Nephron progenitor cell (in vitro differentiated cells): Measurements from ENCODE around the gene C13orf42.

Experiments used
- DNase-seq: peaks from one replicate; pipeline ENCODE4 v3.0.0; 2021
- H3K27ac Mint-ChIP-seq: 2 replicates; pipeline ENCODE4 v1.8.0; 2021; ENCODE audit warnings: mild to moderate bottlenecking, moderate library complexity, mixed read lengths
- H3K27me3 Mint-ChIP-seq: 2 replicates; pipeline ENCODE4 v1.8.0; 2021; ENCODE audit warnings: mild to moderate bottlenecking, low read depth, mixed read lengths; ENCODE audit not compliant: poor library complexity
- H3K36me3 Mint-ChIP-seq: 2 replicates; pipeline ENCODE4 v1.8.0; 2021; ENCODE audit warnings: low read depth, mixed read lengths
- H3K4me1 Mint-ChIP-seq: 2 replicates; pipeline ENCODE4 v1.8.0; 2021; ENCODE audit warnings: mixed read lengths
- H3K4me3 Mint-ChIP-seq: 2 replicates; pipeline ENCODE4 v1.8.0; 2021; ENCODE audit warnings: mild to moderate bottlenecking, moderate library complexity, mixed read lengths
- H3K9me3 Mint-ChIP-seq: 2 replicates; pipeline ENCODE4 v1.8.0; 2021; ENCODE audit warnings: mild to moderate bottlenecking, moderate library complexity, mixed read lengths
- CTCF ChIP-seq: fragments of 200-600 bp; sonication (generic); IDR thresholded peaks from 2 replicates; pipeline ENCODE4 v1.5.0; 2021; ENCODE audit warnings: antibody characterized with exemption

Gene C13orf42

DNA sequence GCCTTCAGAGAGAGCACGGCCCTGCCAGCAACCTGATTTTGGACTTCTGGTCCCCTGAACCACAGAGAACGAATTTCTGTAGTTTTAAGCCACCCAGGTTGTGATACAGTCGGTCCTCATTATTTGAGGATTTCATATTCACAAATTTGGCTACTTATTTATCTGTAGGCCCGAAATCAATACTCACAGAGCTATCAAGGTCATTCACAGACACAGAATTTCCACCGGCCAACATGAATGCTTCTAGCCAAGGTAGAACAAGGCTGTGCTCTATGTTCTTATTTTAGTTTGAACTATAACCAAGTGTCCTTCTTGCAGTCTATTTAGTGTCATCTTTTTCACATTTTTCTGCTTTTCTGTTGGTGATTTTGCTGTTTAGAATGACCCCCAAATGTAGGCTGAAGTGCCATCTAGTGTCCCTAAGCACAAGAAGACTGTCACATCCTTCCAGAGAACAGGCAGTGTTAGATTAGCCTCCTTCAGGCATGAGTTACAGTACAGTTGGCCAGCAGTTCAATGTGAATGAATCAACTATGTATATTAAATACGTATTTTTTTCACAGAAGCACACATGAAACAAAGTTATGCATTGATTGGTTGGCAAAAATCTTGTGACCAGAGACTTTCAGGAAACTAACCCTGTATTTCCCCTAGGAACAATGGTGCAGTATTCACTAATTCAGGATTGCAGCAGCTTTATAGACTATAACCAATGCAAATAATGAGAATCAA lies 63.5 kb downstream of the C13orf42 start:
- no peak for TF ChIP-seq CTCF
- Mint-ChIP-seq H3K27ac (no peak overlapping the region), H3K27me3 (no peaks in the 10 kb centered on the region), H3K4me3 (no peak overlapping the region), H3K36me3 (no peaks in the 10 kb centered on the region), H3K9me3 (no peaks in the 10 kb centered on the region), H3K4me1 (peaks cover 8% of the 10 kb centered on the region)
- DNase-seq, result no peak

DNA sequence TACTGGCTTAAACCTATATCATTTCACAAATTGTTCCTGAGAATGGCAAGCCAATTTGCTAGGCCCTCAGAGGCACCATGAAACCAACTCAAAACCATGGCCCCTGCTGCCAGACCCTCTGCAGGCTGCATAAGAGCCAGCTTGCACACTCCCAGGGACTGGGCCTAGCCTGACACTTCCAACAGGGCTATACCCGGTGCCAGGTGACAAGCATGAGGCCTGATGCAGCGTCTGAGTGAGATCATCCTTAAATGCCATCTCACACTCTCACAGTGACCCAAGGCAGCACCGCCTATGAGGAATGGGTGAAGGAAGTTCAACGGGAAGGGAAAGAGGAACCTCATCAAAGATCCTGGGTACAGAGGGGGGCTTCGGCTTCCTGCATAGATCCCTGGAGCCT lies 65.6 kb downstream of the C13orf42 start:
- H3K9me3 Mint-ChIP-seq, result no peaks in the 10 kb centered on the region
- no peak for DNase-seq
- H3K36me3 Mint-ChIP-seq, result no peaks in the 10 kb centered on the region
- H3K4me3 Mint-ChIP-seq, result no peak overlapping the region
- no peaks in the 10 kb centered on the region for H3K27me3 Mint-ChIP-seq
- no peak overlapping the region for H3K27ac Mint-ChIP-seq
- peaks cover 8% of the 10 kb centered on the region for H3K4me1 Mint-ChIP-seq
- TF ChIP-seq CTCF, result no peak

DNA sequence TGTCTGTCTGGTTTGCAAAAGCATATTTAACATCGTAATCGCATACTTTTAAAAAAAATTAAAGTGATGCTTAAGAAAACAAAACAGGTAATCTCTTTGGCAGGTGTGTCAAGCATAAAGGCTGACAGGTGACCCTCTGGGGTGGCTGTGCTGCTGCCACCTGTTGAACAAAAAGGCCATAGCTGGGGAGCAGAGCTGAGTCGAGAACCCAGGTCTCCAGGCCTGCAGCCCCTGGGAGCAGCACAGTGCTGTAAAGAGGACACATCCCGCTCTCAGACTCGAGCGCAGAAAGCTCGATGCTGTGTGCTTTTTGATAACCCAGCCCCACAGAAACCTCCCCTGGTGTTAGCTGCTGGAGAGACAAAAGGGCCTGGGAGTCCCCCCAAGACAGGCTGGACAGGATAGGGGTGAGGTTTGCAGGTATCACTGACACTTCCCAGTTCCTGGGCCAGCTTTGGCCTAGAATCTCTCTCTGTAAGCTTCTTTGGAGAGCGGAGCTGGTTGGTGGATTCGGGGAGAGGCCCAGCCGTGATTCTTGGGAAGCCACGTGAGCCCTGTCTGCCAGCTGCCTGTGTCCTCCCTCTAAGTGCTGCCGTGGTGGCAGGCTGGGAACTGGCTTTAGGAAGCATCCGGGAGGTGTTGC lies 66.9 kb downstream of the C13orf42 start:
- Mint-ChIP-seq H3K4me3 (no peak overlapping the region), H3K36me3 (no peaks in the 10 kb centered on the region), H3K27me3 (no peaks in the 10 kb centered on the region), H3K9me3 (no peaks in the 10 kb centered on the region), H3K27ac (no peak overlapping the region), H3K4me1 (peaks cover 8% of the 10 kb centered on the region)
- no peak for TF ChIP-seq CTCF
- no peak for DNase-seq

GRCh38 chr13:51043310-51043709 lies 67.8 kb downstream of the C13orf42 start:
- TF ChIP-seq CTCF, result no peak
- peaks cover 8% of the 10 kb centered on the region for H3K4me1 Mint-ChIP-seq
- H3K9me3 Mint-ChIP-seq, result no peaks in the 10 kb centered on the region
- no peak overlapping the region for H3K27ac Mint-ChIP-seq
- H3K4me3 Mint-ChIP-seq, result no peak overlapping the region
- no peaks in the 10 kb centered on the region for H3K36me3 Mint-ChIP-seq
- no peaks in the 10 kb centered on the region for H3K27me3 Mint-ChIP-seq
- DNase-seq, result no peak

DNA sequence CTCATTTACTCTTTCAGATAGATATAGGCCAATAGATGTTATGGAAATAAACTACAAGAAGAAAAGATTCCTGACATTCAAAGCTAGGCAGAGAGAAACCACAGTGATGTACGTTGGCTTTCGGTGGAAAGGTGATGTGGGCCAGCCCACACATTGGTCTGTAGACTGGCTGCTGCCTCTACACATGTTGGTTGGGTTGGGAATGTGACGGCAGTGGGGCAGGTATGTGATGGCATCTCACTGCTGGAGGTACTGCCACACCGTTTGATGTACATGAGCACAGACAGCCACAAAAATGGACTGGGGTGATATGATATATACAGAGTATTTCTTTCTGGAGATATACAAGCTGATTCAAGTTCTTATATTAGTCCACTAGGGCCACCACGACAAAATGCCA lies 69.4 kb downstream of the C13orf42 start:
- no peak for TF ChIP-seq CTCF
- Mint-ChIP-seq H3K27me3 (no peaks in the 10 kb centered on the region), H3K9me3 (no peaks in the 10 kb centered on the region), H3K4me3 (no peak overlapping the region), H3K27ac (no peak overlapping the region), H3K4me1 (peaks cover 8% of the 10 kb centered on the region), H3K36me3 (no peaks in the 10 kb centered on the region)
- DNase-seq, result no peak

DNA sequence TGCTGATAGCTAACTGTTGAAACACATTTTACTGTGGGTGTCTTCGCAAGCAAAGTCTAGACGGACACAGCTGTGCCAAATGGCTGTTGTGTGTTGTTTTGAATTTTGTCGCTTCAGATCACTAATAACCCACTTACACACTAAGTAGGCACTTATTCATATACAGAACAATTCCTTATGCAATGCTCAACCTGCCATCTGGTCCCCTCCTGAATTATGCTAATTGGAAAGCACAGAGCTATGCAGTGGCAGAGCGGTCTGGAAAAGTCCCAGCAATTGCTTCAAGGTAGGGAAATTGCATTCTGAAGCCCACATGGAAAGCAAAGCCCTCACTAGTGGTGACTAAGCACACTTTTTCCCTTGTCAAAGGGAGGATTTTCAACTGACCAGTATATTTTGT lies 69.9 kb downstream of the C13orf42 start:
- H3K36me3 Mint-ChIP-seq, result no peaks in the 10 kb centered on the region
- H3K27me3 Mint-ChIP-seq, result no peaks in the 10 kb centered on the region
- no peak for DNase-seq
- no peak for TF ChIP-seq CTCF
- no peak overlapping the region for H3K4me3 Mint-ChIP-seq
- peaks cover 8% of the 10 kb centered on the region for H3K4me1 Mint-ChIP-seq
- no peaks in the 10 kb centered on the region for H3K9me3 Mint-ChIP-seq
- no peak overlapping the region for H3K27ac Mint-ChIP-seq
